Measurements from ENCODE around the gene PADI6. TPM values are rescaled to one million over a fixed set of nuclear protein-coding genes. Genes with fewer than 3 reads are reported as not detected.
A peak's percentile ranks its signal among the peaks of the same experiment; 100 is the strongest.

The PADI6 gene
- total and polyA plus RNA-seq, 2 of the 8 experiments (the other 6 are each of a cell fraction or from before 2014, with no cell fraction given) = not detected

GRCh38 chr1:17437580-17438317, 65.8 kb downstream of the PADI6 start (continued):
- TF ChIP-seq, protein P1, sequence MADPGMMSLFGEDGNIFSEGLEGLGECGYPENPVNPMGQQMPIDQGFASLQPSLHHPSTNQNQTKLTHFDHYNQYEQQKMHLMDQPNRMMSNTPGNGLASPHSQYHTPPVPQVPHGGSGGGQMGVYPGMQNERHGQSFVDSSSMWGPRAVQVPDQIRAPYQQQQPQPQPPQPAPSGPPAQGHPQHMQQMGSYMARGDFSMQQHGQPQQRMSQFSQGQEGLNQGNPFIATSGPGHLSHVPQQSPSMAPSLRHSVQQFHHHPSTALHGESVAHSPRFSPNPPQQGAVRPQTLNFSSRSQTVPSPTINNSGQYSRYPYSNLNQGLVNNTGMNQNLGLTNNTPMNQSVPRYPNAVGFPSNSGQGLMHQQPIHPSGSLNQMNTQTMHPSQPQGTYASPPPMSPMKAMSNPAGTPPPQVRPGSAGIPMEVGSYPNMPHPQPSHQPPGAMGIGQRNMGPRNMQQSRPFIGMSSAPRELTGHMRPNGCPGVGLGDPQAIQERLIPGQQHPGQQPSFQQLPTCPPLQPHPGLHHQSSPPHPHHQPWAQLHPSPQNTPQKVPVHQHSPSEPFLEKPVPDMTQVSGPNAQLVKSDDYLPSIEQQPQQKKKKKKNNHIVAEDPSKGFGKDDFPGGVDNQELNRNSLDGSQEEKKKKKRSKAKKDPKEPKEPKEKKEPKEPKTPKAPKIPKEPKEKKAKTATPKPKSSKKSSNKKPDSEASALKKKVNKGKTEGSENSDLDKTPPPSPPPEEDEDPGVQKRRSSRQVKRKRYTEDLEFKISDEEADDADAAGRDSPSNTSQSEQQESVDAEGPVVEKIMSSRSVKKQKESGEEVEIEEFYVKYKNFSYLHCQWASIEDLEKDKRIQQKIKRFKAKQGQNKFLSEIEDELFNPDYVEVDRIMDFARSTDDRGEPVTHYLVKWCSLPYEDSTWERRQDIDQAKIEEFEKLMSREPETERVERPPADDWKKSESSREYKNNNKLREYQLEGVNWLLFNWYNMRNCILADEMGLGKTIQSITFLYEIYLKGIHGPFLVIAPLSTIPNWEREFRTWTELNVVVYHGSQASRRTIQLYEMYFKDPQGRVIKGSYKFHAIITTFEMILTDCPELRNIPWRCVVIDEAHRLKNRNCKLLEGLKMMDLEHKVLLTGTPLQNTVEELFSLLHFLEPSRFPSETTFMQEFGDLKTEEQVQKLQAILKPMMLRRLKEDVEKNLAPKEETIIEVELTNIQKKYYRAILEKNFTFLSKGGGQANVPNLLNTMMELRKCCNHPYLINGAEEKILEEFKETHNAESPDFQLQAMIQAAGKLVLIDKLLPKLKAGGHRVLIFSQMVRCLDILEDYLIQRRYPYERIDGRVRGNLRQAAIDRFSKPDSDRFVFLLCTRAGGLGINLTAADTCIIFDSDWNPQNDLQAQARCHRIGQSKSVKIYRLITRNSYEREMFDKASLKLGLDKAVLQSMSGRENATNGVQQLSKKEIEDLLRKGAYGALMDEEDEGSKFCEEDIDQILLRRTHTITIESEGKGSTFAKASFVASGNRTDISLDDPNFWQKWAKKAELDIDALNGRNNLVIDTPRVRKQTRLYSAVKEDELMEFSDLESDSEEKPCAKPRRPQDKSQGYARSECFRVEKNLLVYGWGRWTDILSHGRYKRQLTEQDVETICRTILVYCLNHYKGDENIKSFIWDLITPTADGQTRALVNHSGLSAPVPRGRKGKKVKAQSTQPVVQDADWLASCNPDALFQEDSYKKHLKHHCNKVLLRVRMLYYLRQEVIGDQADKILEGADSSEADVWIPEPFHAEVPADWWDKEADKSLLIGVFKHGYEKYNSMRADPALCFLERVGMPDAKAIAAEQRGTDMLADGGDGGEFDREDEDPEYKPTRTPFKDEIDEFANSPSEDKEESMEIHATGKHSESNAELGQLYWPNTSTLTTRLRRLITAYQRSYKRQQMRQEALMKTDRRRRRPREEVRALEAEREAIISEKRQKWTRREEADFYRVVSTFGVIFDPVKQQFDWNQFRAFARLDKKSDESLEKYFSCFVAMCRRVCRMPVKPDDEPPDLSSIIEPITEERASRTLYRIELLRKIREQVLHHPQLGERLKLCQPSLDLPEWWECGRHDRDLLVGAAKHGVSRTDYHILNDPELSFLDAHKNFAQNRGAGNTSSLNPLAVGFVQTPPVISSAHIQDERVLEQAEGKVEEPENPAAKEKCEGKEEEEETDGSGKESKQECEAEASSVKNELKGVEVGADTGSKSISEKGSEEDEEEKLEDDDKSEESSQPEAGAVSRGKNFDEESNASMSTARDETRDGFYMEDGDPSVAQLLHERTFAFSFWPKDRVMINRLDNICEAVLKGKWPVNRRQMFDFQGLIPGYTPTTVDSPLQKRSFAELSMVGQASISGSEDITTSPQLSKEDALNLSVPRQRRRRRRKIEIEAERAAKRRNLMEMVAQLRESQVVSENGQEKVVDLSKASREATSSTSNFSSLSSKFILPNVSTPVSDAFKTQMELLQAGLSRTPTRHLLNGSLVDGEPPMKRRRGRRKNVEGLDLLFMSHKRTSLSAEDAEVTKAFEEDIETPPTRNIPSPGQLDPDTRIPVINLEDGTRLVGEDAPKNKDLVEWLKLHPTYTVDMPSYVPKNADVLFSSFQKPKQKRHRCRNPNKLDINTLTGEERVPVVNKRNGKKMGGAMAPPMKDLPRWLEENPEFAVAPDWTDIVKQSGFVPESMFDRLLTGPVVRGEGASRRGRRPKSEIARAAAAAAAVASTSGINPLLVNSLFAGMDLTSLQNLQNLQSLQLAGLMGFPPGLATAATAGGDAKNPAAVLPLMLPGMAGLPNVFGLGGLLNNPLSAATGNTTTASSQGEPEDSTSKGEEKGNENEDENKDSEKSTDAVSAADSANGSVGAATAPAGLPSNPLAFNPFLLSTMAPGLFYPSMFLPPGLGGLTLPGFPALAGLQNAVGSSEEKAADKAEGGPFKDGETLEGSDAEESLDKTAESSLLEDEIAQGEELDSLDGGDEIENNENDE (IDR thresholded peaks at IDR 0.05; ENCODE audit: insufficient replicate concordance, low read length) = no peak
- TF ChIP-seq PHF8 (conservative IDR thresholded peaks at IDR 0.05; ENCODE audit: low read depth, low read length) = no peak; the same call in 1 of the 2 replicates
- no peak for TF ChIP-seq SAP30 (IDR thresholded peaks at IDR 0.05; ENCODE audit: insufficient read depth, insufficient replicate concordance, low read length)
- TF ChIP-seq POLR2A (IDR thresholded peaks at IDR 0.05; ENCODE audit: control extremely low read depth in 1 of 2, low read depth in 2 of 2, low read length in 2 of 2) = peak in 1 of 2 experiments; percentile 71; a peak in 2 of 3 replicates
- no peak for TF ChIP-seq BCL11A (IDR thresholded peaks at IDR 0.05; ENCODE audit: low read depth in 2 of 2, low read length in 2 of 2)
- TF ChIP-seq SP4 (IDR thresholded peaks at IDR 0.05; ENCODE audit: low read length) = no peak
- 0 out of 2 replicates have a peak, but pooled peaks have one; percentile 7 for TF ChIP-seq CREB1 (IDR thresholded peaks at IDR 0.05)
- no peak for TF ChIP-seq RAD21 (IDR thresholded peaks at IDR 0.05 in 1 of 2, conservative IDR thresholded peaks at IDR 0.05 in 1 of 2; ENCODE audit: low read depth in 2 of 2, low read length in 2 of 2)
- no peak for TF ChIP-seq SUZ12 (IDR thresholded peaks at IDR 0.05; ENCODE audit: low read length)
- no peak for TF ChIP-seq RBBP5 (IDR thresholded peaks at IDR 0.05; ENCODE audit: borderline replicate concordance, low read depth, low read length)
